Measurements from ENCODE around the gene ERCC6. TPM values are rescaled to one million over a fixed set of nuclear protein-coding genes. Genes with fewer than 3 reads are reported as not detected.

ERCC6 gene
- total RNA-seq, 3 donors from 2014 or later: 18.9 to 29.8 (median 25.4) TPM

GRCh38 chr10:49504528-49504927 lies 34.4 kb downstream of the ERCC6 start:
- Histone ChIP-seq H3K9me3 (no peaks in the 10 kb centered on the region), H3K4me1 (ENCODE audit: low read depth) (no peaks in the 10 kb centered on the region), H3K36me3 (ENCODE audit: low read depth) (no peaks in the 10 kb centered on the region), H3K4me3 (no peak overlapping the region)
- TF ChIP-seq, protein P1, sequence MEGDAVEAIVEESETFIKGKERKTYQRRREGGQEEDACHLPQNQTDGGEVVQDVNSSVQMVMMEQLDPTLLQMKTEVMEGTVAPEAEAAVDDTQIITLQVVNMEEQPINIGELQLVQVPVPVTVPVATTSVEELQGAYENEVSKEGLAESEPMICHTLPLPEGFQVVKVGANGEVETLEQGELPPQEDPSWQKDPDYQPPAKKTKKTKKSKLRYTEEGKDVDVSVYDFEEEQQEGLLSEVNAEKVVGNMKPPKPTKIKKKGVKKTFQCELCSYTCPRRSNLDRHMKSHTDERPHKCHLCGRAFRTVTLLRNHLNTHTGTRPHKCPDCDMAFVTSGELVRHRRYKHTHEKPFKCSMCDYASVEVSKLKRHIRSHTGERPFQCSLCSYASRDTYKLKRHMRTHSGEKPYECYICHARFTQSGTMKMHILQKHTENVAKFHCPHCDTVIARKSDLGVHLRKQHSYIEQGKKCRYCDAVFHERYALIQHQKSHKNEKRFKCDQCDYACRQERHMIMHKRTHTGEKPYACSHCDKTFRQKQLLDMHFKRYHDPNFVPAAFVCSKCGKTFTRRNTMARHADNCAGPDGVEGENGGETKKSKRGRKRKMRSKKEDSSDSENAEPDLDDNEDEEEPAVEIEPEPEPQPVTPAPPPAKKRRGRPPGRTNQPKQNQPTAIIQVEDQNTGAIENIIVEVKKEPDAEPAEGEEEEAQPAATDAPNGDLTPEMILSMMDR (IDR thresholded peaks at IDR 0.05): no peak
- no peak for DNase-seq
- ATAC-seq: no peak
- intact Hi-C loops (cut with DNase I, micrococcal nuclease): no loop called here

- Histone ChIP-seq H3K4me3 (no peak overlapping the region), H3K4me1 (ENCODE audit: low read depth) (no peaks in the 10 kb centered on the region), H3K9me3 (no peaks in the 10 kb centered on the region), H3K36me3 (ENCODE audit: low read depth) (no peaks in the 10 kb centered on the region)
- DNase-seq (no peak), ATAC-seq (no peak)
- intact Hi-C loops (cut with DNase I, micrococcal nuclease): no loop called here
- TF ChIP-seq, protein P1 (IDR thresholded peaks at IDR 0.05): no peak
These were observed 36.6 kb downstream of the ERCC6 start for GRCh38 chr10:49502358-49502757.

- Histone ChIP-seq H3K36me3 (ENCODE audit: low read depth) (no peaks in the 10 kb centered on the region), H3K9me3 (no peaks in the 10 kb centered on the region), H3K4me3 (no peak overlapping the region), H3K4me1 (ENCODE audit: low read depth) (no peaks in the 10 kb centered on the region)
- ATAC-seq (peak; percentile 74), DNase-seq (no peak)
- TF ChIP-seq, protein P1 (IDR thresholded peaks at IDR 0.05): no peak
- intact Hi-C loops (cut with DNase I, micrococcal nuclease): no loop called here
These were observed 38.5 kb downstream of the ERCC6 start for GRCh38 chr10:49500412-49500811.

- DNase-seq (peak in 1 of 3 donors; percentile 42), ATAC-seq (peak; percentile 97)
- H3K36me3 ChIP-seq (ENCODE audit: low read depth): no peaks in the 10 kb centered on the region
- TF ChIP-seq, protein P1 (IDR thresholded peaks at IDR 0.05): no peak
- intact Hi-C loops (cut with DNase I, micrococcal nuclease): no loop called here
- no peak overlapping the region for H3K4me3 ChIP-seq
- no peaks in the 10 kb centered on the region for H3K9me3 ChIP-seq
- H3K4me1 ChIP-seq (ENCODE audit: low read depth): no peaks in the 10 kb centered on the region
These were observed 39.5 kb downstream of the ERCC6 start for GRCh38 chr10:49499305-49499851.

DNA sequence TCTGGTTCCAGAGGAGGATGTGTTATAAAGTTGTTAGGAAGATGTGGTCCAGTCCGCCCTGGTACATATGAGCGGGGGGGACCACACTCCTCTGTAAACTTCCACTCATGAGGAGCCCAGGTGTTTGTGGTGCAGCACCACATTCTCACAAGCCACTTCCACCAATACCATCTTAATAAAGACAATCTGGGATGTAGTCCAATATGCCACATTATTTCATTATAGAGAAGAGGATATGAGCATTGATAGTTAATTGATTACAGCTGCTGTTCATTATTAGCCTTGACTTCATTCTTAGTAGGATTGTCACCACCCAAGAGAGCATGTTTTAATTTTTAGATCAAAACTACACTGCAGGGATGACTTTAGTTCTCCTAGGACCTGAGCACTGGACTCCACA lies 40.5 kb downstream of the ERCC6 start:
- Histone ChIP-seq H3K36me3 (ENCODE audit: low read depth) (no peaks in the 10 kb centered on the region), H3K4me3 (no peak overlapping the region), H3K9me3 (no peaks in the 10 kb centered on the region), H3K4me1 (ENCODE audit: low read depth) (no peaks in the 10 kb centered on the region)
- TF ChIP-seq, protein P1 (IDR thresholded peaks at IDR 0.05): no peak
- ATAC-seq: no peak
- DNase-seq: no peak
- intact Hi-C loops (cut with DNase I, micrococcal nuclease): no loop called here

- no peak overlapping the region for H3K4me3 ChIP-seq
- H3K9me3 ChIP-seq: no peaks in the 10 kb centered on the region
- TF ChIP-seq, protein P1 (IDR thresholded peaks at IDR 0.05): no peak
- no peaks in the 10 kb centered on the region for H3K36me3 ChIP-seq (ENCODE audit: low read depth)
- H3K4me1 ChIP-seq (ENCODE audit: low read depth): no peaks in the 10 kb centered on the region
- DNase-seq (no peak), ATAC-seq (no peak)
- intact Hi-C loops (cut with DNase I, micrococcal nuclease): no loop called here
These were observed 41.6 kb downstream of the ERCC6 start for GRCh38 chr10:49497358-49497757.

Measured in mucosa of descending colon (tissue), 3 donors.